Kasumi-1 (cell line): ENCODE measurements around the gene CLN6.
"Not testable (repeated sequence)": the region's sequence is repeated elsewhere in the genome, so short reads cannot be mapped to it uniquely, and the experiment has no call there.

Experiments
- DNase-seq, 2 experiments: peaks; one replicate each; lab custom pipeline; 2025; lab: John Stamatoyannopoulos, UW

The CLN6 gene

GRCh38 chr15:68190048-68190447 lies 39.5 kb downstream of the CLN6 start:
- no peak for DNase-seq

- DNase-seq, result no peak
Observed at GRCh38 chr15:68188647-68189046, 40.9 kb downstream of the CLN6 start.

GRCh38 chr15:68187559-68187958 lies 42.0 kb downstream of the CLN6 start:
- no peak for DNase-seq

- no peak for DNase-seq
Observed at GRCh38 chr15:68186671-68187397, 42.7 kb downstream of the CLN6 start.

GRCh38 chr15:68184616-68185480 lies 44.7 kb downstream of the CLN6 start:
- peak in 1 of 2 experiments; percentile 7 for DNase-seq

- DNase-seq, result no peak
Observed at GRCh38 chr15:68183616-68184315, 45.8 kb downstream of the CLN6 start.

DNA sequence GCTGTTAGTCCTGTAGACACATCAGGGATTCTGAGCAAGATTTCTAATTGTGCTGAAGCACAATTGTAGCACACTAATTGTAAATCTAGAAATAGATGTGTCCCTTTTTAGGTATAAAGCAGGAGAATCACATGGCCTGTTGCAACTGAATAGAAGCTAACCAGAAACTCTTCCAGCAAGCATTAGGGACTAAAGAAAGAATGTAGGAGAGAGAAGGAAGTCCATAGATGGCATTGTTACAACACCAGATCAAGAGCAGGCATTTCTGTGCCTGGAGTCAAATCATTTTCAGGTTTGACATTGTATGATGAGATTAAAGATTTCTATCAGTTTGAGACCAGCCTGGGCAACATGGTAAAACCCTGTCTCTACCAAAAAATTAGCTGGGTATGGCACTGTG lies 51.8 kb downstream of the CLN6 start:
- DNase-seq, result no peak

DNA sequence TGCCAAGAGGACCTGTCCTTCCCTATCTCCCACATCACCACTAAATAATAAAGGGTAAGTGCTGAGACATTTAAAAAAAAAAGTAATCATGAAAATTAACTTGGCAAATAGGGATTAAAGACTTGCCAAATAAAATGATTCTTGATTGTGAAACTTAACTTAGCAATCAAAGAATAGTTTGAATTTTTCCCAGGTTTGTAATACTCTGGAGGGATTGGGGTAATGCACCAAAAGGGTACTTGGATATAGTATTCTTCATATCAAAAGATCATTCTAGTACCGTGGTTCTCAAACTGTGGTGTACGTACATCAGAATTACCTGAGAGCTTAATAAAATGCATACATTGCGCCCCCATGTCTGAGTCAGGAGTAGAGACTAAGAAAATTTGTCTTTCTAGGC lies 52.9 kb downstream of the CLN6 start:
- no peak for DNase-seq

DNA sequence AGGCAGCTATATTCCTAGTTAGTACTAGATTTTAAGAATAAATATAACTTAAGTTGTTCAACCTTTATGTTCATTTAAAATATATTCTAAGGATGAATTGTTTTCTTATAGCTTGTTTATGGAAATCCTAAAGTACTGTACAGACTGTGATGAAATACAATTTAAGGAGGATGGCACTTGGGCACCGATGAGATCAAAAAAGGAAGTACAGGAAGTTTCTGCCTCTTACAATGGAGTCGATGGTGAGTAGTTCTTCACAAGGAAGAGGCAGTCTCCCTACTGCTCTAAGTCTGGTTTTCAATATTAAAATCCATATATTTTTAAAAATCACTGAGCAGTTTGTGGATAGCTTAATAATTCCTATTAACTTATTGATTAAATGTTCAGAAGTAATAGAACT lies 54.0 kb downstream of the CLN6 start:
- peak; percentile 79 to 87 for DNase-seq

DNA sequence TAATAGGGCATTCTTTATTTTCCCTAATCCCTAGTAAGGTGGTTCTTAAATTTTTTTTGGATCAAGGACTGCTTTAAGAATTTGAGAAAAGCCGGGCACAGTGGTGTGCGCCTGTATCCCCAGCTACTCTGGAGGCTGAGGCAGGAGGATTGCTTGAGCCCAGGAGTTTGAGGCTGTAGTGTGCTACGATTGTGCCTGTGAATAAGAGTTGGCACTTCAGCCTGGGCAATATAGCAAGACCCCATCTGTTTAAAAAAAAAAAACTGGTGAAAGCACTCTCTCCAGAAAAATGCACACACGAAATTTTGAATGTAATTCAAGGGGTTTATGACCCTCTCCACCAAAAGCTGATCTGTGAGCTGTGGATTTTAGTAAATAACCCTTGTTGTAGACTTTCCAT lies 56.4 kb downstream of the CLN6 start:
- DNase-seq, result no peak

DNA sequence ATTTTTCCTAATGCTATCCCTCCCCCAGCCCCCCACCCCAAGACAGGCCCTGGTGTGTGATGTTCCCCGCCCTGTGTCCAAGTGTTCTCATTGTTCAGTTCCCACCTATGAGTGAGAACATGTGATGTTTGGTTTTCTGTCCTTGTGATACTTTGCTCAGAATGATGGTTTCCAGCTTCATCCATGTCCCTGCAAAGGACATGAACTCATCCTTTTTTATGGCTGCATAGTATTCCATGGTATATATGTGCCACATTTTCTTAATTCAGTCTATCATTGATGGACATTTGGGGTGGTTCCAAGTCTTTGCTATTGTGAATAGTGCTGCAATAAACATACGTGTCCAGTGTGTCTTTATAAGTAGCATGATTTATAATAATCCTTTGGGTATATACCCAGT lies 57.5 kb downstream of the CLN6 start:
- not testable (repeated sequence) for DNase-seq

DNA sequence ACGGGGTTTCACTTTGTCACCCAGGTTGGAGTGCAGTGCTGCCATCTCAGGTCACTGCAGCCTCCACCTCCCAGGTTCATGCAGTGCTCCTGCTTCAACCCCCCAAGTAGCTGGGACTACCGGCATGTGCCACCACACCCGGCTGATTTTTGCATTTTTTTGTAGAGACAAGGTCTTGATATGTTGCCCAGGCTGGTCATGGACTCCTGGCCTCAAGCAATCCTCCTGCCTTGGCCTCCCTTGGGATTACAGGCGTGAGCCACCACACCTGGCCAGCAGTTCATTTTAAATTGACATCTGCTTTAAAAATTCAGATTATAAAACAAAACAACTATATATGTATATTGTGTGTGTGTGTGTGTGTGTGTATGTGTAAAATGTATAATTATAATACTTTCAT lies 62.7 kb downstream of the CLN6 start:
- no peak for DNase-seq

GRCh38 chr15:68163191-68163590 lies 66.3 kb downstream of the CLN6 start:
- no peak for DNase-seq

GRCh38 chr15:68158046-68158628 lies 71.4 kb downstream of the CLN6 start:
- DNase-seq, result no peak

GRCh38 chr15:68157074-68157473 lies 72.5 kb downstream of the CLN6 start:
- no peak for DNase-seq
